Measurements from ENCODE around the gene CFAP74. TPM values are rescaled to one million over a fixed set of nuclear protein-coding genes. Genes with fewer than 3 reads are reported as not detected.

The CFAP74 gene
- total RNA-seq, 4 donors from 2014 or later: not detected

GRCh38 chr1:1877865-1878436 lies 125.6 kb downstream of the CFAP74 start:
- no peak for TF ChIP-seq CTCF (IDR thresholded peaks at IDR 0.05)
- no peak for TF ChIP-seq POLR2A (IDR thresholded peaks at IDR 0.05)
- TF ChIP-seq EP300 (IDR thresholded peaks at IDR 0.05): no peak
- H3K36me3 ChIP-seq: peaks cover 0 to 30% (median 0%) of the 10 kb centered on the region in 3 donors
- DNase-seq (ENCODE audit: low spot score in 2 of 2): no peak
- H3K9me3 ChIP-seq: no peaks in the 10 kb centered on the region
- H3K4me3 ChIP-seq: no peak overlapping the region
- H3K4me1 ChIP-seq: peaks cover 0 to 84% (median 23%) of the 10 kb centered on the region in 4 donors
- WGBS, 2 donors: 82 to 87% methylated on average over 5 of the region's 5 CpGs
- H3K27me3 ChIP-seq: no peaks in the 10 kb centered on the region
- H3K27ac ChIP-seq: no peak overlapping the region

- Histone ChIP-seq H3K4me3 (no peak overlapping the region), H3K27me3 (no peaks in the 10 kb centered on the region), H3K9me3 (no peaks in the 10 kb centered on the region), H3K27ac (no peak overlapping the region), H3K4me1 (peaks cover 0 to 88% (median 32%) of the 10 kb centered on the region in 4 donors), H3K36me3 (peaks cover 0 to 30% (median 0%) of the 10 kb centered on the region in 3 donors)
- no peak for DNase-seq (ENCODE audit: low spot score in 2 of 2)
- 80 to 84% methylated on average over 11 of the region's 11 CpGs for WGBS, 2 donors
- no peak for TF ChIP-seq CTCF (IDR thresholded peaks at IDR 0.05)
- no peak for TF ChIP-seq POLR2A (IDR thresholded peaks at IDR 0.05)
Measured at GRCh38 chr1:1876335-1876930, 127.2 kb downstream of the CFAP74 start.

- Histone ChIP-seq H3K36me3 (peaks cover 0 to 30% (median 0%) of the 10 kb centered on the region in 3 donors), H3K4me3 (no peak overlapping the region), H3K27me3 (no peaks in the 10 kb centered on the region), H3K9me3 (no peaks in the 10 kb centered on the region), H3K27ac (no peak overlapping the region), H3K4me1 (peaks cover 0 to 88% (median 32%) of the 10 kb centered on the region in 4 donors)
- WGBS, 2 donors: 80 to 97% methylated on average over 1 of the region's 1 CpG
- no peak for DNase-seq (ENCODE audit: low spot score in 2 of 2)
- TF ChIP-seq POLR2A (IDR thresholded peaks at IDR 0.05): no peak
- no peak for TF ChIP-seq CTCF (IDR thresholded peaks at IDR 0.05)
- TF ChIP-seq EP300 (IDR thresholded peaks at IDR 0.05): no peak
Measured at GRCh38 chr1:1875932-1876331, 127.7 kb downstream of the CFAP74 start.

- peaks cover 0 to 78% (median 27%) of the 10 kb centered on the region in 4 donors for H3K4me1 ChIP-seq
- no peaks in the 10 kb centered on the region for H3K9me3 ChIP-seq
- 94 to 95% methylated on average over 7 of the region's 7 CpGs for WGBS, 2 donors
- DNase-seq (ENCODE audit: low spot score in 2 of 2): no peak
- no peak overlapping the region for H3K27ac ChIP-seq
- H3K4me3 ChIP-seq: no peak overlapping the region
- H3K36me3 ChIP-seq: peaks cover 0 to 30% (median 0%) of the 10 kb centered on the region in 3 donors
- no peak for TF ChIP-seq POLR2A (IDR thresholded peaks at IDR 0.05)
- TF ChIP-seq EP300 (IDR thresholded peaks at IDR 0.05): no peak
- no peak for TF ChIP-seq CTCF (IDR thresholded peaks at IDR 0.05)
- H3K27me3 ChIP-seq: no peaks in the 10 kb centered on the region
Measured at GRCh38 chr1:1874901-1875300, 128.7 kb downstream of the CFAP74 start.

- no peaks in the 10 kb centered on the region for H3K9me3 ChIP-seq
- no peak for TF ChIP-seq POLR2A (IDR thresholded peaks at IDR 0.05)
- no peak for TF ChIP-seq EP300 (IDR thresholded peaks at IDR 0.05)
- TF ChIP-seq CTCF (IDR thresholded peaks at IDR 0.05): no peak
- H3K27me3 ChIP-seq: no peaks in the 10 kb centered on the region
- no peak overlapping the region for H3K27ac ChIP-seq
- H3K4me1 ChIP-seq: peaks cover 0 to 75% (median 26%) of the 10 kb centered on the region in 4 donors
- H3K4me3 ChIP-seq: no peak overlapping the region
- 59 to 92% methylated on average over 2 of the region's 2 CpGs for WGBS, 2 donors
- peaks cover 0 to 24% (median 0%) of the 10 kb centered on the region in 3 donors for H3K36me3 ChIP-seq
- DNase-seq (ENCODE audit: low spot score in 2 of 2): no peak
Measured at GRCh38 chr1:1873186-1873585, 130.4 kb downstream of the CFAP74 start.

Data from tibial nerve (tissue), 4 donors.